Measurements from ENCODE around the gene DHX8. TPM values are rescaled to one million over a fixed set of nuclear protein-coding genes. Genes with fewer than 3 reads are reported as not detected.

Gene DHX8
- total and polyA plus RNA-seq, 2 of the 8 experiments (the other 6 are each of a cell fraction or from before 2014, with no cell fraction given) = 30.5 to 59.4 TPM

DNA sequence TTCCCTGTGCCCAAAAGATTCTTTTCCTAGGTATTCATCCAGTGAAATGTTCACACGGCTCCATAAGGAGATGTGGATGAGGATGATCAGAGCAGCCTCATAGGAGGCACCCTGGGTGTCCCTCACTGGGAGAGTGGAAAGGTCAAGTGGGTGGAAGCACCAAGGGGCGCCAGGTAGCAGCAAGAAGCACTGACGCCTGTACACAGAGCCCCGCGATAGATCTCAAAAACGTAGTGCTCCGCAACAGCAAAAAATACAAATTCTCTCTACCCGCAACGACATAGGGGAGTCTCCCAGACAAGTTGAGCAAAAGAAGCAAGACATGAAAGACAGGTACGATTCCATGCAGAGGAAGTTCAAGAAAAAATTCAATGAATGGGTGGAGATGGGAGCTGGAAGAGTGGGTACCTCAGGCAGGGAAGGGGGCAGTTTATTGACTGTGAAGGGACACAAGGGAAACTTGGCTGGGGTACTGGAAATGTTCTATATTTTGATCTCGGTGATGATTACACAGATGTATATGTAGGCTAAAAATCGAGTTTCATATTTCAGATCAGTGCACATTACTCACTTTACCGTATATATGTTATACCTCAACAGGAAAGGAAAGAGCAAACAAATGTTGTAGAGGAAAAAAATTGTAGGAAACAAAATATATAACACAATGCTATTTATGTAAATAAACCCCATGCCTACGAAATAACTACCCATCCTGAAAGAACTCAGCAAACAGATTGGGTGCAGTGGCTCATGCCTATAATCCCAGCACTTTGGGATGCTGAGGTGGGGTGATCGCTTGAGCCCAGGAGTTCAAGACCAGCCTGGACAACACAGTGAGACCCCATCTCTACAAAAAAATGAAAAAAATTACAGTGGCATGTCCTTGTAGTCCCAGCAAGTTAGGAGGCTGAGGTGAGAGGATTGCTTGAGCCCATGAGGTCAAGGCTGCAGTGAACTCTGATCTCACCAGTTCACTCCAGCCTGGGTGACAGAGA lies 80.1 kb downstream of the DHX8 start:
- no peaks in the 10 kb centered on the region for H3K9me3 ChIP-seq (ENCODE audit: insufficient read depth in 2 of 2, low read depth in 1 of 2, low read length in 1 of 2)
- H4K20me1 ChIP-seq (replicated peaks in 1 of 2; ENCODE audit: control insufficient read depth in 1 of 2, insufficient read depth in 2 of 2, low read length in 2 of 2) = peaks cover 0 to 2% of the 10 kb centered on the region in 2 experiments
- no peak overlapping the region for H4K91ac ChIP-seq (replicated peaks; ENCODE audit: insufficient read length, low read length)
- peak overlapping the region in 1 of 4 experiments; percentile 43; a peak in 3 of 8 replicates for H3K4me3 ChIP-seq (ENCODE audit: extremely low read depth in 1 of 4, insufficient read depth in 2 of 4, low read depth in 3 of 4, low read length in 4 of 4)
- no peaks in the 10 kb centered on the region for H3K36me3 ChIP-seq (ENCODE audit: control insufficient read depth in 2 of 4, insufficient read depth in 4 of 4, low read length in 3 of 4)
- no peak overlapping the region for H3K14ac ChIP-seq (ENCODE audit: insufficient read length)
- FAIRE-seq (no peak), DNase-seq (ENCODE audit: low read depth in 1 of 2, low spot score in 2 of 2) (no peak)
- peak overlapping the region; percentile 47 to 50; a peak in 3 of 4 replicates for H3K4me2 ChIP-seq (ENCODE audit: insufficient read depth in 1 of 2, low read depth in 2 of 2, low read length in 2 of 2)
- WGBS, 2 experiments (ENCODE audit: extremely low coverage in 1 of 2, insufficient coverage in 1 of 2, insufficient read length in 1 of 2, insufficient replicate concordance in 2 of 2, low coverage in 1 of 2, low lambda C conversion rate in 2 of 2, missing lambda C conversion rate in 1 of 2) = 80% methylated on average over 15 of the region's 15 CpGs; no CpG with 5 or more reads in 1 of the 2 experiments
- no peak overlapping the region for H3K56ac ChIP-seq (replicated peaks; ENCODE audit: insufficient read length, low read depth, low read length)
- H3K9ac ChIP-seq (replicated peaks in 1 of 4; ENCODE audit: extremely low read depth in 1 of 4, low read depth in 3 of 4, low read length in 3 of 4) = no peak overlapping the region
- peaks cover 5% of the 10 kb centered on the region; the same call in 1 of the 2 replicates for H3K23me2 ChIP-seq (ENCODE audit: low read depth, low read length)
- no peak overlapping the region for H3K27ac ChIP-seq (ENCODE audit: low read depth, low read length)
- CTCF ChIA-PET (ENCODE audit: partially characterized antibody) = interaction anchor here (0.6 to 6.6 kb wide), 12 partner anchors 12 to 203 kb away, joined by 3 to 65 read pairs (median 3); no protein-coding TSS in a partner anchor
- H4K8ac ChIP-seq (ENCODE audit: extremely low read depth, insufficient read depth, low read length) = no peak overlapping the region
- H2AFZ ChIP-seq (ENCODE audit: low read length) = no peak overlapping the region
- H2BK20ac ChIP-seq (ENCODE audit: low read length) = no peak overlapping the region
- POLR2A ChIA-PET (ENCODE audit: partially characterized antibody) = interaction anchor here (0.6 to 5.6 kb wide), 12 partner anchors 8 to 745 kb away, joined by 3 to 36 read pairs (median 4); partner anchors contain the start of gene ETV4
- H2BK15ac ChIP-seq (ENCODE audit: low read length) = no peak overlapping the region
- H2BK12ac ChIP-seq (ENCODE audit: low read depth, low read length) = no peak overlapping the region; the same call in 1 of the 2 replicates
- H2BK5ac ChIP-seq (ENCODE audit: low read depth, low read length) = no peak overlapping the region
- H3K23ac ChIP-seq (ENCODE audit: insufficient read length) = no peak overlapping the region
- H3K79me2 ChIP-seq (ENCODE audit: control insufficient read depth in 1 of 2, insufficient read depth in 2 of 2, low read length in 2 of 2) = no peaks in the 10 kb centered on the region
- no peak overlapping the region for H2BK120ac ChIP-seq (replicated peaks; ENCODE audit: low read depth, low read length)
- peaks cover 0 to 3% (median 1%) of the 10 kb centered on the region in 4 experiments; a peak in 2 of 7 replicates for H3K27me3 ChIP-seq (replicated peaks in 1 of 4; ENCODE audit: control insufficient read depth in 3 of 4, extremely low read depth in 1 of 4, insufficient read depth in 3 of 4, low read length in 3 of 4)
- no peak overlapping the region for H4K5ac ChIP-seq (ENCODE audit: insufficient read length, low read depth, low read length)
- H3K18ac ChIP-seq (ENCODE audit: extremely low read depth, low read length) = no peak overlapping the region
- H3K4ac ChIP-seq (replicated peaks; ENCODE audit: insufficient read length, low read depth, low read length) = no peak overlapping the region
- H3K79me1 ChIP-seq (ENCODE audit: low read depth, low read length) = no peaks in the 10 kb centered on the region
- H2AK5ac ChIP-seq (ENCODE audit: low read depth, low read length) = no peak overlapping the region
- peaks cover 12 to 24% (median 19%) of the 10 kb centered on the region in 4 experiments for H3K4me1 ChIP-seq (replicated peaks in 1 of 4; ENCODE audit: control insufficient read depth in 3 of 4, insufficient read depth in 4 of 4, low read length in 3 of 4)
- no peak for TF ChIP-seq PHF8 (conservative IDR thresholded peaks at IDR 0.05; ENCODE audit: low read depth, low read length)
- TF ChIP-seq ASH2L (IDR thresholded peaks at IDR 0.05; ENCODE audit: low read length) = no peak
- TF ChIP-seq, protein P1, sequence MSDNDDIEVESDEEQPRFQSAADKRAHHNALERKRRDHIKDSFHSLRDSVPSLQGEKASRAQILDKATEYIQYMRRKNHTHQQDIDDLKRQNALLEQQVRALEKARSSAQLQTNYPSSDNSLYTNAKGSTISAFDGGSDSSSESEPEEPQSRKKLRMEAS (IDR thresholded peaks at IDR 0.05) = no peak
- TF ChIP-seq GABPA (IDR thresholded peaks at IDR 0.05; ENCODE audit: borderline replicate concordance, insufficient read depth, low read length) = no peak
- TF ChIP-seq RFX5 (IDR thresholded peaks at IDR 0.05; ENCODE audit: borderline replicate concordance, low read depth, low read length) = no peak
- no peak for TF ChIP-seq HDAC2 (IDR thresholded peaks at IDR 0.05; ENCODE audit: borderline replicate concordance in 1 of 2, low read depth in 2 of 2, low read length in 2 of 2)
- TF ChIP-seq POLR2A (IDR thresholded peaks at IDR 0.05; ENCODE audit: control extremely low read depth in 1 of 2, low read depth in 2 of 2, low read length in 2 of 2) = no peak
- TF ChIP-seq SIX5 (IDR thresholded peaks at IDR 0.05; ENCODE audit: low read depth, low read length) = no peak

All from H1 (cell line).